WTC11 (cell line): Measurements from ENCODE around the gene NSG1. TPM values are rescaled to one million over a fixed set of nuclear protein-coding genes. Genes with fewer than 3 reads are reported as not detected.

ENCODE experiments used
- ATAC-seq: fragments of 200-7000 bp; cut with Tn5 transposase; 2 replicates; pipeline ENCODE4 v1.10.0; 2021; ENCODE audit warnings: mild to moderate bottlenecking, moderate library complexity
- CTCF ChIA-PET: fragments of 300-600 bp; sonication (Branson Sonifier 250); formaldehyde crosslinking; loops from one replicate; lab custom pipeline; 2021; ENCODE audit warnings: antibody characterized with exemption; lab: Charles Lee
- POLR2A ChIA-PET: fragments of 350-600 bp; sonication (Branson Sonifier 250); formaldehyde crosslinking; loops from one replicate; lab custom pipeline; 2021; ENCODE audit warnings: antibody characterized with exemption; lab: Charles Lee
- DNase-seq: peaks from one replicate; pipeline ENCODE4 v3.0.0; 2021; ENCODE audit warnings: low spot score
- H3K27ac Mint-ChIP-seq: 2 replicates; pipeline ENCODE4 v1.8.0; 2021; ENCODE audit warnings: mixed read lengths
- H3K27me3 Mint-ChIP-seq: 2 replicates; pipeline ENCODE4 v1.8.0; 2021; ENCODE audit warnings: low read depth, mild to moderate bottlenecking, moderate library complexity, mixed read lengths
- H3K36me3 Mint-ChIP-seq: 2 replicates; pipeline ENCODE4 v1.8.0; 2021; ENCODE audit warnings: mixed read lengths
- H3K4me1 Mint-ChIP-seq: 2 replicates; pipeline ENCODE4 v1.8.0; 2022; ENCODE audit warnings: mixed read lengths
- H3K4me3 Mint-ChIP-seq: 2 replicates; pipeline ENCODE4 v1.8.0; 2021; ENCODE audit warnings: mild to moderate bottlenecking, moderate library complexity, mixed read lengths
- H3K9me3 Mint-ChIP-seq: 2 replicates; pipeline ENCODE4 v1.8.0; 2021; ENCODE audit warnings: mixed read lengths
- FOXJ3 ChIP-seq: sonication (generic); formaldehyde crosslinking; IDR thresholded peaks from 2 replicates; pipeline ENCODE4 v1.9.0; 2021; ENCODE audit warnings: missing genetic modification reagents, mild to moderate bottlenecking, borderline replicate concordance
- GABPB1 ChIP-seq: sonication (generic); formaldehyde crosslinking; IDR thresholded peaks from 2 replicates; pipeline ENCODE4 v1.8.1; 2023; ENCODE audit warnings: mild to moderate bottlenecking, missing genetic modification reagents
- MYBL2 ChIP-seq: sonication (generic); formaldehyde crosslinking; IDR thresholded peaks from 2 replicates; pipeline ENCODE4 v1.8.1; 2023; ENCODE audit warnings: mild to moderate bottlenecking, moderate library complexity, missing genetic modification reagents
- NFATC4 ChIP-seq: fragments of 250-450 bp; sonication (Bioruptor Pico); IDR thresholded peaks from 2 replicates; pipeline ENCODE4 v1.9.0; 2021; ENCODE audit warnings: mild to moderate bottlenecking
- RELA ChIP-seq: sonication (generic); formaldehyde crosslinking; IDR thresholded peaks from 2 replicates; pipeline ENCODE4 v1.8.1; 2022; ENCODE audit warnings: missing genetic modification reagents, mild to moderate bottlenecking, borderline replicate concordance
- TEAD4 ChIP-seq: sonication (generic); formaldehyde crosslinking; IDR thresholded peaks from 2 replicates; pipeline ENCODE4 v1.8.0; 2022; ENCODE audit warnings: mild to moderate bottlenecking, missing genetic modification reagents
- ZNF121 ChIP-seq: sonication (generic); formaldehyde crosslinking; IDR thresholded peaks from 2 replicates; pipeline ENCODE4 v1.8.0; 2023; ENCODE audit warnings: missing genetic modification reagents
- ZNF396 ChIP-seq: fragments of 250-450 bp; sonication (Bioruptor Pico); IDR thresholded peaks from 2 replicates; pipeline ENCODE4 v1.8.0; 2021; ENCODE audit warnings: mild to moderate bottlenecking, moderate library complexity, borderline replicate concordance
- total RNA-seq: library from RNA; stranded (reverse); gene quantifications from 3 replicates; pipeline ENCODE4 v1.2.3, GENCODE V29; 2021
- TF ChIP-seq, protein P1 (sequence below): sonication (generic); formaldehyde crosslinking; conservative IDR thresholded peaks from 2 replicates; pipeline ENCODE4 v1.8.1; 2023; ENCODE audit warnings: mild to moderate bottlenecking, low read depth, missing genetic modification reagents, moderate library complexity
- TF ChIP-seq, protein P2 (sequence below): sonication (generic); formaldehyde crosslinking; IDR thresholded peaks from 2 replicates; pipeline ENCODE4 v1.8.1; 2023; ENCODE audit warnings: mild to moderate bottlenecking, missing genetic modification reagents
- TF ChIP-seq, protein P3 (sequence below): sonication (generic); formaldehyde crosslinking; IDR thresholded peaks from 2 replicates; pipeline ENCODE4 v1.8.0; 2022; ENCODE audit warnings: missing genetic modification reagents
- TF ChIP-seq, protein P4 (sequence below): sonication (generic); formaldehyde crosslinking; IDR thresholded peaks from 2 replicates; pipeline ENCODE4 v1.8.0; 2023; ENCODE audit warnings: mild to moderate bottlenecking, missing genetic modification reagents

NSG1 gene
- total RNA-seq, 1 experiment from 2014 or later: 24.2 TPM

DNA sequence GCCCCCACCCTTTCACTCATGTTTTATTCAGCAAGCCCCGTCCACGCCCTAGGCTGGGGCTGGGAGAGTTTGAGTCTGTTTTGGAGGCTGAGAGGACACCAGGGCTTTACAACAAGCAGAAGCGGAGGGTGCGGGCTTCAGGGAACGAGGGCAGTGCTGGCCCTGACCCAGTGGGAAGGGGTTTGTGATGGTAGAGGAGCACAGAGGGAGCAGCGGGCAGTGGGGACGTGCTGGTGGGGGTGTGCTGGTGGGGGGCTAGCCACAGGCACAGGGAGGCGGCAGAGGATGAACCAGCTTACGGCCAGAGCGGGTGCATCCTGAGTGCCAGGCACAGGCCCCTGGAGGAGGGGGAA, 26.4 kb downstream of the NSG1 start:
- DNase-seq (no peak), ATAC-seq (no peak)
- Mint-ChIP-seq H3K27me3 (no peaks in the 10 kb centered on the region), H3K27ac (no peak overlapping the region), H3K9me3 (0 out of 2 replicates have a peak, but pooled peaks cover 4% of the 10 kb centered on the region), H3K4me3 (no peak overlapping the region), H3K36me3 (peaks cover 12% of the 10 kb centered on the region), H3K4me1 (peaks cover 3% of the 10 kb centered on the region; the same call in 1 of the 2 replicates)
- ChIA-PET POLR2A (no interaction called here), CTCF (interaction anchor here (1.3 kb wide), 1 partner anchor 86 kb away, joined by 4 read pairs; no protein-coding TSS in a partner anchor)
- no peak for TF ChIP-seq TEAD4
- TF ChIP-seq, protein P1, sequence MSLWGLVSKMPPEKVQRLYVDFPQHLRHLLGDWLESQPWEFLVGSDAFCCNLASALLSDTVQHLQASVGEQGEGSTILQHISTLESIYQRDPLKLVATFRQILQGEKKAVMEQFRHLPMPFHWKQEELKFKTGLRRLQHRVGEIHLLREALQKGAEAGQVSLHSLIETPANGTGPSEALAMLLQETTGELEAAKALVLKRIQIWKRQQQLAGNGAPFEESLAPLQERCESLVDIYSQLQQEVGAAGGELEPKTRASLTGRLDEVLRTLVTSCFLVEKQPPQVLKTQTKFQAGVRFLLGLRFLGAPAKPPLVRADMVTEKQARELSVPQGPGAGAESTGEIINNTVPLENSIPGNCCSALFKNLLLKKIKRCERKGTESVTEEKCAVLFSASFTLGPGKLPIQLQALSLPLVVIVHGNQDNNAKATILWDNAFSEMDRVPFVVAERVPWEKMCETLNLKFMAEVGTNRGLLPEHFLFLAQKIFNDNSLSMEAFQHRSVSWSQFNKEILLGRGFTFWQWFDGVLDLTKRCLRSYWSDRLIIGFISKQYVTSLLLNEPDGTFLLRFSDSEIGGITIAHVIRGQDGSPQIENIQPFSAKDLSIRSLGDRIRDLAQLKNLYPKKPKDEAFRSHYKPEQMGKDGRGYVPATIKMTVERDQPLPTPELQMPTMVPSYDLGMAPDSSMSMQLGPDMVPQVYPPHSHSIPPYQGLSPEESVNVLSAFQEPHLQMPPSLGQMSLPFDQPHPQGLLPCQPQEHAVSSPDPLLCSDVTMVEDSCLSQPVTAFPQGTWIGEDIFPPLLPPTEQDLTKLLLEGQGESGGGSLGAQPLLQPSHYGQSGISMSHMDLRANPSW (CRISPR knock-in tag): no peak
- TF ChIP-seq ZNF121 (CRISPR knock-in tag): no peak

DNA sequence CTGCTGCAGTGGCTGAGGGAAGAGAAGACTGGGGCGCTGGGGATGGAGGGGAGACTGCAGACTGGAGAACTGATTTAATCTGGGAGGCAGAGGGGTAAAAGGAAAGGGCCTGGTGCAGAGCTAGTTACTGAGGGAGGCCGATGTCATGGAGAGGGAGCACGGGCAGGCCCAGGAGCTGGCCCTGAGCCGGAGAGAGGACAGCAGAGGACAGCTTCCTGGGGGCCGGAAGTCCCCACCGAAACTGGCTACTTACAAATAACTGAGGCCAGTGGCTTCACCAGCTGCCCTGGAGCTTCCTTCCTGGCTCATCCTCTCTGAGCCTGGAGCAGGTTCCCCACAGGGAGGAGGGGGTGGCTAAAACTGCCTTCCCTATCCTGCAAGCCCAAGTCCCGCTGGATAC, 26.9 kb downstream of the NSG1 start:
- no peak for ATAC-seq
- peaks cover 3% of the 10 kb centered on the region; the same call in 1 of the 2 replicates for H3K4me1 Mint-ChIP-seq
- H3K4me3 Mint-ChIP-seq: no peak overlapping the region
- ChIA-PET CTCF (interaction anchor here (1.3 kb wide), 1 partner anchor 86 kb away, joined by 4 read pairs; no protein-coding TSS in a partner anchor), POLR2A (no interaction called here)
- TF ChIP-seq RELA (CRISPR knock-in tag) (no peak), NFATC4 (CRISPR knock-in tag) (no peak), GABPB1 (CRISPR knock-in tag) (no peak), MYBL2 (CRISPR knock-in tag) (no peak), ZNF396 (CRISPR knock-in tag) (no peak), FOXJ3 (CRISPR knock-in tag) (no peak)
- TF ChIP-seq, protein P2, sequence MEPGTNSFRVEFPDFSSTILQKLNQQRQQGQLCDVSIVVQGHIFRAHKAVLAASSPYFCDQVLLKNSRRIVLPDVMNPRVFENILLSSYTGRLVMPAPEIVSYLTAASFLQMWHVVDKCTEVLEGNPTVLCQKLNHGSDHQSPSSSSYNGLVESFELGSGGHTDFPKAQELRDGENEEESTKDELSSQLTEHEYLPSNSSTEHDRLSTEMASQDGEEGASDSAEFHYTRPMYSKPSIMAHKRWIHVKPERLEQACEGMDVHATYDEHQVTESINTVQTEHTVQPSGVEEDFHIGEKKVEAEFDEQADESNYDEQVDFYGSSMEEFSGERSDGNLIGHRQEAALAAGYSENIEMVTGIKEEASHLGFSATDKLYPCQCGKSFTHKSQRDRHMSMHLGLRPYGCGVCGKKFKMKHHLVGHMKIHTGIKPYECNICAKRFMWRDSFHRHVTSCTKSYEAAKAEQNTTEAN: no peak
- TF ChIP-seq, protein P3, sequence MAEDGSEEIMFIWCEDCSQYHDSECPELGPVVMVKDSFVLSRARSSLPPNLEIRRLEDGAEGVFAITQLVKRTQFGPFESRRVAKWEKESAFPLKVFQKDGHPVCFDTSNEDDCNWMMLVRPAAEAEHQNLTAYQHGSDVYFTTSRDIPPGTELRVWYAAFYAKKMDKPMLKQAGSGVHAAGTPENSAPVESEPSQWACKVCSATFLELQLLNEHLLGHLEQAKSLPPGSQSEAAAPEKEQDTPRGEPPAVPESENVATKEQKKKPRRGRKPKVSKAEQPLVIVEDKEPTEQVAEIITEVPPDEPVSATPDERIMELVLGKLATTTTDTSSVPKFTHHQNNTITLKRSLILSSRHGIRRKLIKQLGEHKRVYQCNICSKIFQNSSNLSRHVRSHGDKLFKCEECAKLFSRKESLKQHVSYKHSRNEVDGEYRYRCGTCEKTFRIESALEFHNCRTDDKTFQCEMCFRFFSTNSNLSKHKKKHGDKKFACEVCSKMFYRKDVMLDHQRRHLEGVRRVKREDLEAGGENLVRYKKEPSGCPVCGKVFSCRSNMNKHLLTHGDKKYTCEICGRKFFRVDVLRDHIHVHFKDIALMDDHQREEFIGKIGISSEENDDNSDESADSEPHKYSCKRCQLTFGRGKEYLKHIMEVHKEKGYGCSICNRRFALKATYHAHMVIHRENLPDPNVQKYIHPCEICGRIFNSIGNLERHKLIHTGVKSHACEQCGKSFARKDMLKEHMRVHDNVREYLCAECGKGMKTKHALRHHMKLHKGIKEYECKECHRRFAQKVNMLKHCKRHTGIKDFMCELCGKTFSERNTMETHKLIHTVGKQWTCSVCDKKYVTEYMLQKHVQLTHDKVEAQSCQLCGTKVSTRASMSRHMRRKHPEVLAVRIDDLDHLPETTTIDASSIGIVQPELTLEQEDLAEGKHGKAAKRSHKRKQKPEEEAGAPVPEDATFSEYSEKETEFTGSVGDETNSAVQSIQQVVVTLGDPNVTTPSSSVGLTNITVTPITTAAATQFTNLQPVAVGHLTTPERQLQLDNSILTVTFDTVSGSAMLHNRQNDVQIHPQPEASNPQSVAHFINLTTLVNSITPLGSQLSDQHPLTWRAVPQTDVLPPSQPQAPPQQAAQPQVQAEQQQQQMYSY (CRISPR knock-in tag): no peak
- TF ChIP-seq, protein P4, sequence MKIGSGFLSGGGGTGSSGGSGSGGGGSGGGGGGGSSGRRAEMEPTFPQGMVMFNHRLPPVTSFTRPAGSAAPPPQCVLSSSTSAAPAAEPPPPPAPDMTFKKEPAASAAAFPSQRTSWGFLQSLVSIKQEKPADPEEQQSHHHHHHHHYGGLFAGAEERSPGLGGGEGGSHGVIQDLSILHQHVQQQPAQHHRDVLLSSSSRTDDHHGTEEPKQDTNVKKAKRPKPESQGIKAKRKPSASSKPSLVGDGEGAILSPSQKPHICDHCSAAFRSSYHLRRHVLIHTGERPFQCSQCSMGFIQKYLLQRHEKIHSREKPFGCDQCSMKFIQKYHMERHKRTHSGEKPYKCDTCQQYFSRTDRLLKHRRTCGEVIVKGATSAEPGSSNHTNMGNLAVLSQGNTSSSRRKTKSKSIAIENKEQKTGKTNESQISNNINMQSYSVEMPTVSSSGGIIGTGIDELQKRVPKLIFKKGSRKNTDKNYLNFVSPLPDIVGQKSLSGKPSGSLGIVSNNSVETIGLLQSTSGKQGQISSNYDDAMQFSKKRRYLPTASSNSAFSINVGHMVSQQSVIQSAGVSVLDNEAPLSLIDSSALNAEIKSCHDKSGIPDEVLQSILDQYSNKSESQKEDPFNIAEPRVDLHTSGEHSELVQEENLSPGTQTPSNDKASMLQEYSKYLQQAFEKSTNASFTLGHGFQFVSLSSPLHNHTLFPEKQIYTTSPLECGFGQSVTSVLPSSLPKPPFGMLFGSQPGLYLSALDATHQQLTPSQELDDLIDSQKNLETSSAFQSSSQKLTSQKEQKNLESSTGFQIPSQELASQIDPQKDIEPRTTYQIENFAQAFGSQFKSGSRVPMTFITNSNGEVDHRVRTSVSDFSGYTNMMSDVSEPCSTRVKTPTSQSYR (CRISPR knock-in tag): no peak
- no peak overlapping the region for H3K27ac Mint-ChIP-seq
- no peaks in the 10 kb centered on the region for H3K27me3 Mint-ChIP-seq
- H3K9me3 Mint-ChIP-seq: 0 out of 2 replicates have a peak, but pooled peaks cover 4% of the 10 kb centered on the region
- peaks cover 17% of the 10 kb centered on the region for H3K36me3 Mint-ChIP-seq
- no peak for DNase-seq
